GM18511 (cell line): ENCODE results near the gene PORCN.
A peak's percentile ranks its signal among the peaks of the same experiment; 100 is the strongest.
"Not testable (repeated sequence)": the region's sequence is repeated elsewhere in the genome, so short reads cannot be mapped to it uniquely, and the experiment has no call there.

Experiments used
- ATAC-seq: cut with Tn5 transposase; IDR thresholded peaks from one replicate; pipeline ENCODE4 v1.9.1; 2021; ENCODE audit warnings: mild to moderate bottlenecking, moderate library complexity; ENCODE audit not compliant: unreplicated experiment

The PORCN gene

DNA sequence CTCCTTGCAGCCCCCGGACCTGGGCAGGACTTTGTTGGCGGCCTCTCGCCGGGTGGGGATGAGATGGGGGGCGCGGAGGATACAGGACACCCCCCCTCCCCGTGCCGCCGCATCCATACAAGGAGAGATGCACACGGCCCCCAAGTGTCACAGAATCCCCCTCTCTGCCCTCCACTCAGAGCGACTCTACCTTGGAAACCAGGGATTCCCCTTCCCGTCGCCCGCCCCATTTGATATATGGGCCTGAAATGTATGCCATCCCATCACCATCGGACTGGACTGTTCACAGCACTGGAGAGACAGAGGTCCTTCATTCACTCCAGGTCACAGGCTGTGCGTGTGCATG lies 426 bp downstream of the PORCN start:
- ATAC-seq: peak; percentile 20

DNA sequence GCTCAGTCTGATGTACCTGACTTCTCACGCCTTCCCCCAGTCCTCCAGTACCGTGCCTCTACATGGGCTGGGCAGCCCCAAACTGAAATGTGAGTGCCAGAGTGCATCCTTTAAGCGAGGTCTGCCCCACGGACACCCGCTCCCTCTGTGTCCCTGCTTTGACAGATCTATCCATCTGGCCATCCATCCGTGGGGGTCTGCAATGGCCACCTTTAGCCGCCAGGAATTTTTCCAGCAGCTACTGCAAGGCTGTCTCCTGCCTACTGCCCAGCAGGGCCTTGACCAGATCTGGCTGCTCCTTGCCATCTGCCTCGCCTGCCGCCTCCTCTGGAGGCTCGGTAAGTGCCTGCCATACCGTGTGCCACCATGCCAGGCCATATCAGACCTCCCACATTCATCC lies 827 bp downstream of the PORCN start:
- no peak for ATAC-seq

DNA sequence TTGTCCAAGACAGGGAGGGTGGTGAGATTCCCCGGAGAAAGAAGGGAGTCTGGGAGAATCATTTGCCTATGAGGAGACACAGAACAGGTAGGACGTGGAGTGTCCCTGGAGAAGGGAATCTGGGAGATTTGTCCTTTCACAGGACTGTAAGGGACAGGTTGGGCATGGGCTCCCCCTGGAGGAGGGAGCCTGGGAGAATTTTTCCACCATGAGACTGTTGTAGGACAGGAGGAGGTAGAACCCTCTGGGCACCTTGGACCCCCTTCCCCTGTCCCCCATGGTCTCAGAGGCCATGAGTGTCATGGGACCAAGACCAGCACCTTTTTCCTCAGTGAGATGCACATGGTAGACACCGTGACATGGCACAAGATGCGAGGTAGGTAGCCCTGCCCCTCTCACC lies 2.8 kb downstream of the PORCN start:
- no peak for ATAC-seq

DNA sequence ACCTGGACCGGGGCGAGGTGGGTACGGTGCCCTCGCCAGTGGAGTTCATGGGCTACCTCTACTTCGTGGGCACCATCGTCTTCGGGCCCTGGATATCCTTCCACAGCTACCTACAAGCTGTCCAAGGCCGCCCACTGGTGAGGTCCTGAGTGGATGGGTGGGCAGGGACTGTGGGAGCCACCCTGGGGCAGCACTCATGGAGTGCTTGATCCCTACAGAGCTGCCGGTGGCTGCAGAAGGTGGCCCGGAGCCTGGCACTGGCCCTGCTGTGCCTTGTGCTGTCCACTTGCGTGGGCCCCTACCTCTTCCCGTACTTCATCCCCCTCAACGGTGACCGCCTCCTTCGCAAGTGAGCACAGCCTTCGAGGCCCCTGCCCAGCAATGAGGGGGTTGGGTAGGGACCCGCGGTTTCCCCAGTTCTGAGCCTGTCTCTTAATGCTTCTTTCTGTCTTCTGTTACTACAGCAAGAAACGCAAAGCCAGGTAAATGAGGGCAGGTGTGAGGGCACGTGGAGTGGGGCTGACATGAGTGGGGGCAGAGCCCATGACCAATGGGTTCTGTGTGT lies 3.7 kb downstream of the PORCN start:
- no peak for ATAC-seq

DNA sequence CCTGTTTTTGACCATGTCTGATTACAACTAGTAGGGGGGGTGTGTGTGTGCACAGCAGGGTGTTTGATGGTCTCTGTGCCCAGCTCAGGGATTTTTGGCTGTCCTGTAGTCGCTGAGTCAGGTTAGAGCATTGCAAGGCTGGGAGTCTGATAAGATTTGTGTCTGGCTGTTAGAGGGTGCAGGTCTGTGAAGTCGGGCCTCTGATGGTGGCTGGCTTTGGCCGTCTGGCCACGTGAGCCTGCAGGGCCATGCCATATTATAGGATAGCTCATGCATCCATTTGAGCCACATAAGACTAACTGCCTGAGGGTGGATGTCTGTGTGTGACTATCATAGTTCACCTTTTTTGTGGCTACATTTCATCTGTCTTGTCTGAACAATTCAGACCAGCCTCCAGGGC lies 4.9 kb downstream of the PORCN start:
- ATAC-seq: no peak

DNA sequence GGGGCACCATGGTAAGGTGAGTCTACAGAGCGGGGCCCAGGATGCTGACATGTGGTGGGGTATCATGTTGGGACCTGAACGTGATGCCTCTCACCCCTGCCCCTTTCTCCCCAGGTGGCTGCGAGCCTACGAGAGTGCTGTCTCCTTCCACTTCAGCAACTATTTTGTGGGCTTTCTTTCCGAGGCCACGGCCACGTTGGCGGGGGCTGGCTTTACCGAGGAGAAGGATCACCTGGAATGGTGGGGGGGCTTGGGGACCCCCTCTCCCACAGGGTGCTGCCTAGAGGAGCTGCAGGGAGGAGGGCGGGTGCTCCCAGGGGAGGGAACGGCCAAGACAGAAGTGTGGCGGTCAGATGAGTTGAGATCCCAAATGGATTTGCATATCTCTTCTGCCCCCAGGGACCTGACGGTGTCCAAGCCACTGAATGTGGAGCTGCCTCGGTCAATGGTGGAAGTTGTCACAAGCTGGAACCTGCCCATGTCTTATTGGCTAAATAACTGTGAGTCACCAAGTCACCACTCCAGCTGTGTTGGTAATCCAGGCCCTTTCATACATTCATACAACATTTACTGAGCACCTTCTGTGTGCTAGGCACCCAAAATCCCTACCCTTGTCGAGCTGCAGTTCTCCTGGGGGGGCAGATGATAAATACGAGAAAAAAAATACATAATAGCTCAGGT lies 5.5 kb downstream of the PORCN start:
- ATAC-seq: no peak

DNA sequence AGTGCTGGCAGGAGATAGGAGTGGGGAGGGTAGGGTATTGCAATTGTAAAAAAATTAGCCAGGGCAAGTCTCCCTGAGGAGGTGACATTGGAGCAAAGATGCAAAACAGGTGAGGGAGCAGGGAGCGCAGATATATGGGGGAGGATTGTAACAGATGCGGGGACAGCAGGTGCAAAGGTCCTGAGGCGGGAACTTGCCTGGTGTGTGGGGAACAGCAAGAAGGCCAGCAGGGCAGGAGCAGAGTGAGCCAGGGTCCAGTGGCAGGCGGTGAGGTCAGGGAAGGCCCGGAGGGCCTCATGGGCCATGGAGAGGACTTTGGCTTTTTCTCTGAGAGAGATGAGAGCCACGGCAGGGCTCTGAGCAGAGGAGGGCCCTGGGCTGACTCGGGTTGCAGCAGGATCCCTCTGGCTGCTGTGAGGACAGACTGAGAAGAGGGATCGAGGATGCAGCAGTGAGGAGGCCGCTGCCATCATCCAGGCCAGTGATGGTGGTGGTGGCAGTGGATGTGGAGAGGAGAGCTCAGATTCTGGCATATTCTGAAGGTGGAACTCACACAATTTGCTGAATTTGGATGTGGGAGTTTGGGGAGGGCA lies 6.2 kb downstream of the PORCN start:
- no peak for ATAC-seq

DNA sequence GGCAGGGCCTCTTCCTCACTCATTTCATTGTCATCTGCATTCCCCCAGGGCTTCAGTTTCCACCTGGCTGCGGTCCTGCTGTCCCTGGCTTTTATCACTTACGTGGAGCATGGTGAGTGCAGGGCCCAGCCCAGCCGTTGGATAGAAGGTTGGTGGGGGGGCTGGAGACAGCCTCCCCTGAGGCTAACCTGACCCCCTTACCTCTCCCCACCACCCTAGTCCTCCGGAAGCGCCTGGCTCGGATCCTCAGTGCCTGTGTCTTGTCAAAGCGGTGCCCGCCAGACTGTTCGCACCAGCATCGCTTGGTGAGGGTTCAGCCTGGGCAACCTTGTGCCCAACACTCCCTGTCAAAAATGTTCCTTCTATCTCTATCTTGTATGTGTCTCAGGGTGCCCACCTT lies 7.0 kb downstream of the PORCN start:
- no peak for ATAC-seq

DNA sequence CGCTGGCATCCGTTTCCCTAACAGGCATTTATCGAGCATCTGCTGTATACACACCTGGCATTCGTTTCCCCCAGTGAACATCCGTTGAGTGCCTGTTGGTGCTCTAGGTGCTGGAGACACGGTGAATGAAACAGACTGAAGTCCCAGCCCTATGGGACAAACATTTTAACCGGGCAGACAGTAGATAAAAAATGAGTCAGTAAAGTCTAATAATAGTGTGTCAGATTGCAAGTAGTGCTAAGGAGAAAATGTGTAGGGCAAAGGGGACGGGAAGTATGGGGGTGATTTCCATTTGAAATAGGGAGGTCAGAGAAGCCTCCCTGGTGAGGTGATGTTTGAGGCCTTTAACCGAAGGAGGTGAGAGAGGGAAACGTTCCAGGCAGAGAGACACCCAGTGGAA lies 7.5 kb downstream of the PORCN start:
- ATAC-seq: no peak

DNA sequence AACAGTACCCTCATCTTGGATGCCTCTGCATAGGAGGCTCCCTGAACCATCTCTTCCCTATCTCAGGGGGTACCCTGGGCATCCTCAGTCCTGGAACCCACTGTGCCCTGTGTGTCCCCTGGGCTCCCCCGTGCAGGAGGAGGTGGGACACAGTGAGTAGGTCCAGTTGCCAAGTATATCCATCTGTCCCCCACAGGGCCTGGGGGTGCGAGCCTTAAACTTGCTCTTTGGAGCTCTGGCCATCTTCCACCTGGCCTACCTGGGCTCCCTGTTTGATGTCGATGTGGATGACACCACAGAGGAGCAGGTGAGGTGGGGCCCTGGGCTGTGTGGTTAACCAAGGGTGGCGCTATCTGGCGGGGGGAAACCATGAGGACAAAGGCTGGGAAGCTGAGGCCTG lies 8.2 kb downstream of the PORCN start:
- ATAC-seq: no peak

DNA sequence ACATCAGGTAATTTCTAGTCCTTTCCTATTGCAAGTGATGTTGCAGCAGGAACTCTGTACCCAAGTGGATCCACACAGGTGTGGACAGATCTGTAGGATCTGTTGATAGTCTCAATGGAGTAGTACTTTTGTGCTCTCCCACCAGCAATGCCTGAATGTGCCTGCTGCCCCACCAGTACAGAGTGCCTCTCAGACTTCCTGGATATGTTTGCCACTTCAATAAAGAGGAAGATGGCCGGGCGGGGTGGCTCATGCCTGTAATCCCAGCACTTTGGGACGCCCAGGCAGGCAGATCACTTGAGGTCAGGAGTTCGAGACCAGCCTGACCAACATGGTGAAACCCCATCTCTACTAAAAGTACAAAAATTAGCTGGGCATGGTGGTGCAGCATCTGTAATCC lies 10.7 kb downstream of the PORCN start:
- not testable (repeated sequence) for ATAC-seq

DNA sequence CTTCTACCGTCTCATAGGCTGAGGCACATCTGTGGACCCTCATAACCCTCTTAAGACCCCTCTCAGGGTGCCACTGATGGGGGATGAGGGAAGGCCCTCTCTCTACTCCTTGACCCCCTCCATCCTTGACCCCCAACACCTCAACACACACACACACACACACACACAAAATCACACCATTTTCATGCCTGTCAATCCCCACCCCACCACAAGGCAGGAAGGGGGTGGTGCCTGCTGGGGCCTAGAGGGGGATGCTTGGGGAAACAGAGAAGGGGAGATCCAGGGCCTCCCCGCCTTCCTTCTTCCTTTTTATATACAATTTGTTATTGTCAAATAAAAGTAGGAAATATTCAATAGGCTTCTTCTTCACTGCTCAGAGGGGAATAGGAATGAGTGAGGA lies 11.7 kb downstream of the PORCN start:
- no peak for ATAC-seq

DNA sequence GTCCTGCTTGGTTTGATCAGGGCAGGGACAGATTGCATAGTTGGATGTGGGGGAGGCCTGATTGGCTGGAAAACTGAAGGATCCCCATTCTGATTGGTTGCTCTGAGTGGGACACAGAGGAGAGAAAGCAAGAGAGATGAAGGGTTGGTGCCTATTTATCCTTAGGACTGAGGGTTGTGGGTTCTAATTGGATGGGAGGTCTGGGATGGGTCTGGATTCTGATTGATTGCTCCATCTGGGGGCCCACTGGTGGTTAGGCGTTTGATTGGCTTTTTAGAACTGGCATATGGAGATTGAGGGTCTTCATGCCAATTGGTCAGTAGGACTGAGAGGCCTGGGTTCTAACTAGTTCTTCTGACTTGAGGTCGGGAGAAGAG lies 12.2 kb downstream of the PORCN start:
- ATAC-seq: no peak

DNA sequence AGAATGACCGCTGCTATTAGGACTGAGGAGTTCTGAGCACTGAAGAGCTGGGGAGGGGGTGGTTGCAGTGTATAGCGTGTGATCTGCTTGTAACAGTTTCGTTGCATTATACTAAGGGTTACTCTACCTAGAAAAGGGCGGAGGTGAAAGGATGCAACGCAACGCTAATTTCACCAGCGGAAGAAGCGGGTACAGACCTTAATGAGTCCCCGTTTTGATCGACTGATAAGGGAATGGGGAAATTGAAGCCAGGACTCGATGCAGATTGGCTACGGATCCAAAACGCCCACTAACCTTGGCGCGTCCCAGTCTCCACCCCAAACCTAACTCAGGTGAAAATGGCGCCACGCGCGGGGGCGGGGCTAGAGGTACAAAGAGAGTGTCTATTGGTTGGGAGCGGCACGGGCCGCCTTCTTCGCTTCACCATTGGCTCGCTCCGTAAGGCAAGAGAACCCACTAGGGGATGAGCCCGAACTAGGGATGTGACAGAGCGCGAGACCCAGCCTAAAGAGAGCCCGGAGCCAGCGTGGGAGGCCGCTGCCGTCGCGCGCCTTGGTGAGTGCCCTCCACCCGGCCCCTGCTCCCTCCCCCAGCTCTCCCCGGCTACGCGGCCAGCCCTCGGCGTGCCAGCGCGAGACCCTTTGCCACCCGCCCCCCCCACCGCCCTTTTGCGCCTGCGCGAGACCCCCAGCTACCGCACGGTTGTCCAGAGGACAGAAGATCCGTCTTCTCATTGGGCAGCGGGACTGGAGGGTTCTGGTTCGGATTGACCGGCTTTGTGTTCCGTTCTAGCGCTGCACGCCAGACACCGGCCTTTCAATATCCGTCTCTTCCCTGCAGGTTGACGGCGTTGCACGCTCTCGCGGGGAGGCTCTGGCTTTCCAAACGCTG lies 12.8 kb downstream of the PORCN start, which contains the start of gene EBP:
Gene EBP (plus strand): TSS at position 456 of the 891 bp plus-strand sequence. CDS start 1,964 bp downstream, outside the sequence.
- peak; percentile 93 for ATAC-seq

DNA sequence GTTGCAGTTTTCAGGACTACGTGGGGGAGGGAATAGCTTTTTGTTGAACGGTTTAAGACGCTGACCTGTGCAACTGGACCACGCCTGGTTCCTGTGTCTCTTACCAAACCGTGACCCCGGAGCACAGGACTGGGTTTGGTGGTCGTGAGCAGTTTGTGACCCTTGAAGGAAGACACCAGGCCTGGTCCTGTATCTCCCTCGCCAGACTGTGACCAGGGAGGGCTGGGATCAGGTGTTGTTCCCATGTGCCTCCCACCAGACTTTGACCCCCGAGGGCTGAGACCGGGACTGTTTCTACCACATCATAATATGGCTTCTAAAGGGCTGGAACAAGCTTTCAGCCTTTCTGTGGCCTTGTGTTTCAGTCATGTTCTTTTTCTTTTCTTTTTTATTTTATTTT lies 13.5 kb downstream of the PORCN start:
- ATAC-seq: no peak

DNA sequence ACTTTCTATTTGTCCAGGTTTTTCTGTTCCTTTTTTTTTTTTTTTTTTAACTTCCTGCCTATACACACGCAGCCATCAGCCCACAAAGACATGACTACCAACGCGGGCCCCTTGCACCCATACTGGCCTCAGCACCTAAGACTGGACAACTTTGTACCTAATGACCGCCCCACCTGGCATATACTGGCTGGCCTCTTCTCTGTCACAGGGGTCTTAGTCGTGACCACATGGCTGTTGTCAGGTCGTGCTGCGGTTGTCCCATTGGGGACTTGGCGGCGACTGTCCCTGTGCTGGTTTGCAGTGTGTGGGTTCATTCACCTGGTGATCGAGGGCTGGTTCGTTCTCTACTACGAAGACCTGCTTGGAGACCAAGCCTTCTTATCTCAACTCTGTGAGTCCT lies 14.9 kb downstream of the PORCN start:
- ATAC-seq: no peak

DNA sequence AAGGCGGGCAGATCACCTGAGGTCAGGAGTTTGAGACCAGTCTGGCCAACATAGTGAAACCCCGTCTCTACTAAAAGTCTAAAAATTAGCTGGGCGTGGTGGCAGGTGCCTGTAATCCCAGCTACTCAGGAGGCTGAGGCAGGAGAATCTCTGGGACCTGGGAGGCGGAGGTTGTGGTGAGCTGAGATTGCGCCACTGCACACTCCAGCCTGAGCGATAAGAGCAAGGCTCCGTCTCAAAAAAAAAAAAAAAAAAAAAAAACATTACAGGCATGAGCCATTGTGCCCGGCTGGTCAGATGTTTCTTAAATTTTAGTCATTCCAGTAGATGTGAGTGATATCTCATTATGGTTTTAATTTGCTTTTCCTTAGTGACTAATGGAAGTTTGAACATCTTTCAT lies 17.1 kb downstream of the PORCN start:
- ATAC-seq: not testable (repeated sequence)

DNA sequence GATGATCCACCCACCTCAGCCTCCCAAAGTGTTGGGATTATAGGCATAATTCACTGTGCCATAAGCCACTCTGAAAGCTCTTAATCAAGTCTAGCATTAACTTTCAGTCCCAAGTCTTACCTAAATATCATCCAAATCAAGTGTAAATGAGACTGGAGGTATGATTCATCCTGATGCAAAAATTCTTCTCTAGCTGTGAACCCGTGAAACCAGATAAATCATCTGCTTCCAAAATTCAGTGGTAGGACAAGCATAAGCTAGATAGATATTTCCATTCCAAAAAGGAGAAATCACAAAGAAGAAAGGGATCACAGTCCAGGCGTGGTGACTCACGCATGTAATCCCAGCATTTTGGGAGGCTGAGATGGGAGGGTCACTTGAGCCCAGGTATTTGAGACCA lies 21.9 kb downstream of the PORCN start:
- ATAC-seq: no peak

DNA sequence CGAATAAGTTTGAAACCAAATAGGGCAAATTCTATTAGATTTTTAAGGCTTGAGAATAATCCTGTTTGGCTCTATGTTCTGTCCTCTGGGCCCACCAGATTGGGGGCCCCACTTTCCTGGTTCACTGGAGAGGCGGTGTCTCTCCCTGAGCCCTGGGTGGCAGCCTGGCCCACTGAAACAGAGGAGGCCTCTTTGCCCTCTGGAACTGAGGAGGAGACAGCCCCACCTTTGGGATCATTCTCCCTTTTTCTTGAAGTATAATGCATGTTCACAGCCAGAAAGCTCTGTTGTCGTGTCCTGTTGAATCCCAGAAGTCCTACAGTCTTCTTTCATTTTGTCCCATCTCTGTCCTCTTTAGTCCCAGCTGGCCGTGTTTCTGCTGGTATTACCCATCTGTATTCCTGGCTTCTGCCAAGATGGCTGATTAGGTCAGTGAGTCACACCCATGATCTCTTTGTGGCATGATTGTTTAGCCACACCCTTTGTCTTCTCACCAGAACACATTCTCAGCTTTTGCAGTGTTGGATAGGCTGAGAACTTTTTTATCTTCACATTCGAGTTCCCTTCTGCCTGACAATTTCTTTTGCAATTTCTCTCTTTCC lies 22.7 kb downstream of the PORCN start:
- ATAC-seq: no peak

DNA sequence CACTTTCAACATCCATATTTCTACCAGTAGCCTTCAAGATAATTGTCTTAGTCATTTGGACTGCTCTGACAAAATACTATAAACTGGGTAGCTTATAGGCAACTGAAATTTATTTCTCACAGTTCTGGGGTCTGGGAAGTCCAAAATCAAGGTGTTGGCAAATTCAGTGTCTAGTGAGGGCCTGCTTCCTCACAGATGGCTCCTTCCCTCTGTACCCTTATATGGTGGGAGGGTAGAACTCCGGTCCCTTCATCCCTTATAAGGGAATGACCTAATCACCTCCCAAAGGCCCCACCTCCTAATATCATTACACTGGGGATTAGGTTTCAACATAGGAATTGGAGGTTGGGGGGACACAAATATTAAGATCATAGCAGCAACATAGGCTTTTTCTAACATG lies 23.4 kb downstream of the PORCN start:
- no peak for ATAC-seq

DNA sequence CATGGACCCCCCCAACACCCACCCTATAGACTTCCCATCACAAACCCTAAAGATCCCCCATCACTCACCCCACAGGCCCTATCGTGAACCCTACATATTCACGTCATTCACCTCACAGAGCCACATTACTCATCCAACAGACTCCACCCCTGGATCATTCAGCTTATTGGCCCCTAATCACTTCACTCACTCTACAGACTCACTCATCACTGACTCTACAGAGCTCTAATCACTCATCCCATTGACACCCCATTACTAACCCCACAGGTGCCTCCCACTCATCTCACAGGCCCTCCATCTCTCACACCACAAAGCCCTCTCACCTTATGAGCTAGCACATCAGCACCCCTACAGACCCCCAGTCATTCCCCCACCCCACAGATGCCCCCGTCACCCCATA lies 24.4 kb downstream of the PORCN start:
- ATAC-seq: no peak
